Endodermal cell (in vitro differentiated cells): ENCODE measurements around the gene EXPH5. TPM values are rescaled to one million over a fixed set of nuclear protein-coding genes. Genes with fewer than 3 reads are reported as not detected.

Experiments
- DNase-seq: peaks from one replicate; pipeline ENCODE4 v3.0.0-alpha.2; 2017
- H3K27ac ChIP-seq: 2 replicates; pipeline ENCODE4 v1.5.1; 2013; ENCODE audit warnings: mild to moderate bottlenecking, low read depth, low read length, moderate library complexity
- H3K27me3 ChIP-seq: 2 replicates; pipeline ENCODE4 v1.6.1; 2013; ENCODE audit warnings: mild to moderate bottlenecking, low read length, moderate library complexity; ENCODE audit not compliant: insufficient read depth, control insufficient read depth, poor library complexity, severe bottlenecking
- H3K36me3 ChIP-seq: 2 replicates; pipeline ENCODE4 v1.7.0; 2013; ENCODE audit warnings: mild to moderate bottlenecking, low read length, moderate library complexity; ENCODE audit not compliant: control insufficient read depth, insufficient read depth
- H3K4me1 ChIP-seq: one replicate; pipeline ENCODE4 v1.7.0; 2013; ENCODE audit warnings: low read length; ENCODE audit not compliant: control insufficient read depth, insufficient read depth
- H3K4me3 ChIP-seq: 2 replicates; pipeline ENCODE4 v1.5.1; 2013; ENCODE audit warnings: mild to moderate bottlenecking, low read length, moderate library complexity
- H3K9ac ChIP-seq: 2 replicates; pipeline ENCODE4 v1.6.1; 2013; ENCODE audit warnings: mild to moderate bottlenecking, low read length, moderate library complexity; ENCODE audit not compliant: poor library complexity, severe bottlenecking; ENCODE audit errors: extremely low read depth
- H3K9me3 ChIP-seq: 2 replicates; pipeline ENCODE4 v1.6.1; 2013; ENCODE audit warnings: mild to moderate bottlenecking, low read length, moderate library complexity; ENCODE audit not compliant: control insufficient read depth
- H3K27ac Mint-ChIP-seq: 2 replicates; pipeline ENCODE4 v1.8.0; 2020; ENCODE audit warnings: mixed read lengths
- H3K27me3 Mint-ChIP-seq: 2 replicates; pipeline ENCODE4 v1.8.0; 2021; ENCODE audit warnings: mild to moderate bottlenecking, mixed read lengths; ENCODE audit not compliant: insufficient read depth
- H3K36me3 Mint-ChIP-seq: 2 replicates; pipeline ENCODE4 v1.8.0; 2020; ENCODE audit warnings: low read depth, mixed read lengths
- H3K4me1 Mint-ChIP-seq: 2 replicates; pipeline ENCODE4 v1.8.0; 2020; ENCODE audit warnings: mixed read lengths
- H3K4me3 Mint-ChIP-seq: 2 replicates; pipeline ENCODE4 v1.8.0; 2020; ENCODE audit warnings: mild to moderate bottlenecking, moderate library complexity, mixed read lengths
- H3K9me3 Mint-ChIP-seq: 2 replicates; pipeline ENCODE4 v1.8.0; 2020; ENCODE audit warnings: mild to moderate bottlenecking, mixed read lengths
- CTCF ChIP-seq: fragments of 200-600 bp; sonication (generic); conservative IDR thresholded peaks from 2 replicates; pipeline ENCODE4 v1.5.0; 2021; ENCODE audit warnings: antibody characterized with exemption, mild to moderate bottlenecking
- WGBS, 2 experiments: methylation state at CpG; one replicate each; pipeline versions ENCODE4 v1.1.5 to v1.1.7; 2013; ENCODE audit warnings: missing lambda C conversion rate in 2 of 2, mixed read lengths in 1 of 2; ENCODE audit not compliant: insufficient coverage in 1 of 2, insufficient read length in 1 of 2; 5-methylcytosine and 5-hydroxymethylcytosine counted together
- total RNA-seq, 2 donors: library from RNA; stranded (reverse); fragmentation: NEBNext Ultra II Directional in 1 of 2; extraction: Animal tissue kit (Norgen Biotek cat#: 25700) in 1 of 2; gene quantifications; 2 replicates in 1 of 2; 3 replicates in 1 of 2; pipeline ENCODE4 v1.2.1, GENCODE V29; 2021

EXPH5 gene
- total RNA-seq, 2 donors from 2014 or later, result 4.8 to 6.4 TPM

DNA sequence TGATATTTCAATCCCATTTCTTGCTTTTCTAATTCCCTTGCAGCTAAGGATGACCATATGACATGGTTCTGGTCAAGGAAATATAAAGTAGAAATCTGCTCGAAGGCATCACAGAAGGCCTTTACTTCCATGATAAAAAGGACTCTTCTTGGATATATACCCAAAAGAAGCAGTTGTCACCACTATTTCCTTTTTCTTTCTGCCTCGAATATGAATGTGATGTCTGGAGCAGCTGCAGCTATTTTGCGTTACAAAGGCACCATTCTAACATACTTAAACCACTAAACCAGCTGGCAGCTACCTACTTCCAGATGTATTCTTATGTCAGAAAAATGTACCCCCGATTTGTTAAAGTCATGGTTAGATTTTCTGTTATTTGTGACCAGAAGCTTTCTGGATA is 18.9 kb downstream of the EXPH5 start:
- no peak overlapping the region for H3K27ac ChIP-seq
- Mint-ChIP-seq H3K4me1 (no peaks in the 10 kb centered on the region), H3K36me3 (peaks cover 3% of the 10 kb centered on the region), H3K9me3 (peaks cover 9% of the 10 kb centered on the region), H3K4me3 (no peak overlapping the region), H3K27ac (no peak overlapping the region), H3K27me3 (no peaks in the 10 kb centered on the region)
- no peaks in the 10 kb centered on the region for H3K4me1 ChIP-seq
- H3K27me3 ChIP-seq, result no peaks in the 10 kb centered on the region
- no peaks in the 10 kb centered on the region for H3K36me3 ChIP-seq
- TF ChIP-seq CTCF, result no peak
- no peak overlapping the region for H3K9ac ChIP-seq
- no peaks in the 10 kb centered on the region for H3K9me3 ChIP-seq
- H3K4me3 ChIP-seq, result no peak overlapping the region
- WGBS, 2 experiments, result 80 to 100% methylated on average over 2 to 4 of the region's 4 CpGs
- no peak for DNase-seq

- no peak overlapping the region for H3K9ac ChIP-seq
- H3K36me3 ChIP-seq, result no peaks in the 10 kb centered on the region
- no peak overlapping the region for H3K4me3 ChIP-seq
- H3K4me1 ChIP-seq, result no peaks in the 10 kb centered on the region
- Mint-ChIP-seq H3K4me3 (no peak overlapping the region), H3K36me3 (peaks cover 3% of the 10 kb centered on the region), H3K4me1 (no peaks in the 10 kb centered on the region), H3K9me3 (peaks cover 9% of the 10 kb centered on the region), H3K27me3 (peaks cover 2% of the 10 kb centered on the region), H3K27ac (no peak overlapping the region)
- H3K27ac ChIP-seq, result no peak overlapping the region
- H3K27me3 ChIP-seq, result no peaks in the 10 kb centered on the region
- WGBS, 2 experiments, result 89 to 90% methylated on average over 1 to 2 of the region's 2 CpGs
- no peak for TF ChIP-seq CTCF
- no peak for DNase-seq
- H3K9me3 ChIP-seq, result no peaks in the 10 kb centered on the region
These were observed 22.6 kb downstream of the EXPH5 start for GRCh38 chr11:108571001-108571400.

DNA sequence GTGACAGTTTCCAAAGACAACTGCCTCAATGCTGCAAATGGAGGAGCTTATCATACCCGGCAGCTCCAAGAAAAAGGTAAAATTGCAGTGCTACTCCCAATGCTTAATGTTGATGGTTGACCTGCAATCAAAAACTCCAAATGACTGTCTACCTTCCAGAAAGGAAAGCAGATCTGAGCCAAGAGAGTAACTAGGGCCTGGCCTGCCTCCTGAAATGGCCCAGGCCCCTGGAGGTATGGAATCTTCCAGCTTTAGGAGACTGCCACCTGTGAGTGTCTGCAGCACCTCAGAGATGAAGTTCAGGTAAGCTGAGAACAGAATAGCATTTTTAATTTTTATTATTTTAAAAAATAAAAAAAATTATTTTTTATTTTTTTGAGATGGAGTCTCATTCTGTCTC is 23.7 kb downstream of the EXPH5 start:
- Histone ChIP-seq H3K9ac (no peak overlapping the region), H3K9me3 (no peaks in the 10 kb centered on the region), H3K4me1 (no peaks in the 10 kb centered on the region), H3K27ac (no peak overlapping the region), H3K27me3 (no peaks in the 10 kb centered on the region), H3K36me3 (no peaks in the 10 kb centered on the region), H3K4me3 (no peak overlapping the region)
- Mint-ChIP-seq H3K27me3 (peaks cover 2% of the 10 kb centered on the region), H3K4me1 (no peaks in the 10 kb centered on the region), H3K9me3 (peaks cover 9% of the 10 kb centered on the region), H3K27ac (no peak overlapping the region), H3K36me3 (peaks cover 3% of the 10 kb centered on the region), H3K4me3 (no peak overlapping the region)
- no peak for TF ChIP-seq CTCF
- DNase-seq, result no peak
- 88 to 100% methylated on average over 1 of the region's 1 CpG for WGBS, 2 experiments
